ENCODE results near the gene OVOL1.
A peak's percentile ranks its signal among the peaks of the same experiment; 100 is the strongest.

Gene OVOL1

DNA sequence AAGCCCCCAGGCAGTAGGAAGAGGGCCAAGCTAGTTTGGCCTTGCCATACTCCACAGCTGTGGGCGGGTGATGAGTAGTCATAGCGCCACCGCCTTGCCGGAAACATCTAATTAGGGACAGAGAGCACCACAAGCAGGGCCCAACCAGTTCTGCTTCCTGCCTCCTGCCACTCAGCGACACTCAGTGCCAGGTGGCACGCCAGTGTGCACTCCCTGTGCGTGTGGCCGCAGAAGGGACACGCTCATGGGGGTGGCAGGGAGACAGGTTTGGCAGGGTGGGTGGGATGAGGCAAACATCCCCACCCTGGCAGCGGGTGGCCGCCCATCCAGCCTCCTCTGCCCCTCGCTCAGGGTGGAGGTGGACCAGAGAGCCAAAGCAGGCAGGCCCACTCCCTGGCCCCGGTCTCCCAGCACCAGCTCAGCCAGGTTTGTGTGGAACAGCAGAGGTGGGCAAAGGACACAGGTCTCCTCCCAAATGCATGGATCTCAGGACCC is 4.9 kb downstream of the OVOL1 start:
- peak; percentile 22 to 73 (median 51) for DNase-seq (ENCODE audit: low read depth in 3 of 3)

- DNase-seq (ENCODE audit: low read depth in 3 of 3) = no peak
These were observed 5.6 kb downstream of the OVOL1 start for GRCh38 chr11:65792456-65792855.

DNA sequence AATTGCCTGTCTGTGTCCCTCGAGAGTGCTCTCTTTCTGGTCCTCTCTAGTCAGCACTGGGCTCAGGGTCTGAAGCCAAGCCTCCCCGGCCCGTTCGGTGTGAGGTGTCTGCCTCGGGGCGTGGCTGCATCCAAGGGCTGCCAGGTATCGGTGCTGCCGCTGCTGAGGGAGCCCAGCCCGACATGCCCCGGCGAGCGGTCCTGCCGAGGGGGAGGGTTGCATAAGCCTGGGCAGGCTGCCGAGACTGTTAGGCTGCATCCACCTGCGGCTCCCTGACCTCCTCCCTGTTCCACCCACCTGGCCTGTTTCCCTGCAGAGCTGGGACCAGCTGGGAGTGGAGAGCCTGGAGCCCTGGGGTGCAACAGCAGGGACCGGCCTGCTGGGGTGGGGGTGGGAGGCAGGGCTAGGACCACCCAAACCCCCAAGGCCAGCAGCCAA is 6.3 kb downstream of the OVOL1 start:
- DNase-seq (ENCODE audit: low read depth in 3 of 3) = no peak

- no peak for DNase-seq (ENCODE audit: low read depth in 3 of 3)
These were observed 7.0 kb downstream of the OVOL1 start for GRCh38 chr11:65793625-65794400.

DNA sequence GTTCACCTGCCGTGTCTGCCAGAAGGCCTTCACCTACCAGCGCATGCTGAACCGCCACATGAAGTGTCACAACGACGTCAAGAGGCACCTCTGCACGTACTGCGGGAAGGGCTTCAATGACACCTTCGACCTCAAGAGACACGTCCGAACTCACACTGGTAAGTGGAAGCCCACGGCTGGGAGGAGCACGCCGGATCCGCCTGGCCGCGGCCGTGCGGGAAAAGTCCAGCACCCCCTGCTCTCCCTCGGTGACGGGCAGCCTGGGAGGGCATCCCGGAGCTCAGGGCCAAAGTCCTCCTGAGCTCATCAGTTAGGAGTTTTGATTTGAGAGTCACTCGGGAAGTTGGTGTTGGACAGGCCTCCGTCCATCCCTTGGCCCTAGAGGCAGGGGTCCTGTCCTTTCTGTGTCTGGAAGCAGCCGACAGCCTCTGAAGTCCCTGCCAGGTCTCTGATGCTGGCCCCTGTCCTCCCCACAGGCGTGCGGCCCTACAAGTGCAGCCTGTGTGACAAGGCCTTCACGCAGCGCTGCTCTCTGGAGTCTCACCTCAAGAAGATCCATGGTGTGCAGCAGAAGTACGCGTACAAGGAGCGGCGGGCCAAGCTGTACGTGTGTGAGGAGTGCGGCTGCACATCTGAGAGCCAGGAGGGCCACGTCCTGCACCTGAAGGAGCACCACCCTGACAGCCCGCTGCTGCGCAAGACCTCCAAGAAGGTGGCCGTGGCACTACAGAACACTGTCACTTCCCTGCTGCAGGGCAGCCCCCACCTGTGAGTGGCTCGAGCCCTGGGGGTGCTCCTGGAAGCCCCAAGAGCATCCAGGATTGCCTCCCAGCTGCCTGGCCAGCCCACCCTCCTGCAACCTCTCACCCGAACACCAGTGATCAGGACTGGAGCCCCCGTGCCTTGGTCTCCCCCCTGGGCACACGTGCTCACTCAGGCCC is 8.0 kb downstream of the OVOL1 start:
- DNase-seq (ENCODE audit: low read depth in 3 of 3) = no peak

DNA sequence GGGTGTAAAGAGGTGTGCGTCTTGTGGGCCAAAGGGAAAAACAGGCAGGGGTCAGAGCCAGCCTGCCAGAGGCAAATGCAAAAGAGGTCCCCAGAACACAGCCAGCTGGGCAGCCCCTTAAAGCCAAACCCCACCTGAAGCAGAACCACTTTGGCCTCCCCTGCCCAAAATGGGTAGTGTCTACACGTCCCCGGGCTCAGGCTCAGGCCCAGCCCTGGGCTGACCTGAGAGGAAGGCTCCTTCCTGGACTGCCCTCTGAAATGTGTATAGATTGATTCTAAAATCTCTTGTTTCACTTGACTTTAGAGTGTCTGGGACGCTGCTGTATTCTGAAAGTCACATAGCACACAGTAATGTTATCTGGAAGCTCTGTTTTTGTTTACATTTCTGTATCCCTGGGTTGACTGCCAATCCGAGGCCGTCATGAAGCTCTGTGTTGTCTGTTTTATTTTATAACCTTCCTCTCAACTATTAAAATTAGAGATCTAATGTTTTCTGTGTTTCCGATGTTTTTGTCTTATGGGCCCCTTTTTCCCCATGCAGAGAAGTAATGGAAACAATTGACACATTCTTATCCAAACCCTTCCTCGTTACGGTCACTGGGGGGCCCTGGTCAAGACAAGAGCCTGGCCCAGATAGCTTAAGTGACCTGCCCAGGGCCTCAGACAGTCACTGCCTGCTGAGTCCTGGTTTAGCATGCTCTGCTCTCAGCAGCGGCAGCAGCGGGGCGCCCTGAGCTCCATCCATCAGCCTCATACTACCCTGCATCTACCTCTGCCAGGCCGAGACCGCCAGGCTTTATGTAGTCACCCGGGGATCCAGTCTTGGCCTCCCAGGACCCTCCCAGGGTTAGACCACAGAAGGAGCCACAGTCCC is 10.1 kb downstream of the OVOL1 start:
- DNase-seq (ENCODE audit: low read depth in 3 of 3) = no peak

DNA sequence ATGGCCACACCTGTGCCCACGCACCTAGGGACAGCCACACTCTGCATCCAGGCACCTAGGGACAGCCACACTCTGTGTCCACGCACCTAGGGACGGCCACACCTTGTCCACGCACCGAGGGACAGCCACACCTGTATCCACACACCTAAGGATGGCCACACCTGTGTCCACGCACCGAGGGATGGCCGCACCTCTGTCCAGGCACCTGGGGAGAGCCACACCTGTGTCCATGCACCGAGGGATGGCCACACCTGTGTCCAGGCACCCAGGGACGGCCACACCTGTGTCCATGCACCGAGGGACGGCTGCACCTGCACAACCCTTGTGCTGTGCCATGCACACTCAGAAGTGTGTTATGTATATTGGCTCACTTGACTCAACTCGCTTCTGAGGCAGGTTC is 10.8 kb downstream of the OVOL1 start:
- no peak for DNase-seq (ENCODE audit: low read depth in 3 of 3)

GRCh38 chr11:65798882-65799281 is 12.0 kb downstream of the OVOL1 start:
- no peak for DNase-seq (ENCODE audit: low read depth in 3 of 3)

DNA sequence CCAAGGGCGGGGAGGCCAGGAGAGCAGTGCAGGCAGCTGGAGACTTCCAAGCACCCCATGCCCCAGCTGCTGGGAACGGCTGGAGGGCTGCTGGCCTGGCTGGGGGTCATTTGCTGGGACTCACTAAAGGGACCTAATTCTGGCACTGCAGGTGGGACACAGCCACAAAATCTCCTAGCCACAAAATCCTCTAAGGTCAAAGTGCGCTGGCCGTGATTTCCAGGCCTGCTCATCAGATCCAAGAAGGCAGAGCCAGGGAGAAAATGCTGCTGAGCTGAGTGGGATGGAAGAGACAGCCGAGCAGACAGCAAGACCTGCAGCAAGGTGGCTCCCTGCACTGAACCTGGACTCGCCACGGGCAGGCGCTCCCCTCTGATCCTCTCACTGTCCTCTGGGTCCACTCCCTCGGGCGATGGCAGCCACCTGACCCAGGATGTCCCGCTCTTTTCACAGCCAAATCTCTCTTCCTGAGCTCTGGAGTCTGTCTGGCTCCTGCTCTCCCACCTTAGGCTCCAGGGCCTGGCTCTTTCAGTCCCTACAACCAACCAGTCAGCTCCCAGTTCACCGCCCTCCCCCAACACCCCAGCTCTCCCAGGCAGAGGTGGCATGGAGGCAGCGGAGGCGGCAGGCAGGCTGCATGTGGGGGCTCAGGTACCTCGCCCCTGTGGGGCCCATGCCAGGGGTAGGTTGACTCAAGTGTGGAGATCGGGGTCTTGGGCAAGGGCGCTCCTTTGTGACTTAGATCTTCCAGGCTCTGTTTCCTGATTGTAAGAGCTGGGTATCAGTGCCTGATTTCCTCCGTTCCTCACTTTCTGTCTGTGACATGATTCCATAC is 14.5 kb downstream of the OVOL1 start:
- no peak for DNase-seq (ENCODE audit: low read depth in 3 of 3)

DNA sequence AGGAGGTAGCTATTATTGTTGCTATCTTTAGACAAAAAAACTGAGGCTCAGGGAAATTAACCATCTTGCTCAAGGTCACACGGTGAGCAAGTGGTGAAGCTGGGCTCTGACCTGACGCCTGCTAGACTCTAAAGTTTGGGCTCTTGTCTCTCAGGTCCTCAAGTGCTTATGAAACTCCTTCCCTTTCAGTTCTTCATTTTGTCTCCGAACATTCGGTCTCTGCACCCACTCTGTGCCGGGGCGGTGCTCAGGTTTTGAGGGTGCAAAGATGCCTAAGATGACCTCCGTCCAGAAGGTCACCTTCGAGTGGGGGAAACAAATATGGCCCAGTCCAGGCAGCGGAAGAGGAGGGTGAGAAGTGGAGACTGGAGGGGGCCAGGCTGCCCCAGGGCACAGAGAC is 16.0 kb downstream of the OVOL1 start:
- no peak for DNase-seq (ENCODE audit: low read depth in 3 of 3)

DNA sequence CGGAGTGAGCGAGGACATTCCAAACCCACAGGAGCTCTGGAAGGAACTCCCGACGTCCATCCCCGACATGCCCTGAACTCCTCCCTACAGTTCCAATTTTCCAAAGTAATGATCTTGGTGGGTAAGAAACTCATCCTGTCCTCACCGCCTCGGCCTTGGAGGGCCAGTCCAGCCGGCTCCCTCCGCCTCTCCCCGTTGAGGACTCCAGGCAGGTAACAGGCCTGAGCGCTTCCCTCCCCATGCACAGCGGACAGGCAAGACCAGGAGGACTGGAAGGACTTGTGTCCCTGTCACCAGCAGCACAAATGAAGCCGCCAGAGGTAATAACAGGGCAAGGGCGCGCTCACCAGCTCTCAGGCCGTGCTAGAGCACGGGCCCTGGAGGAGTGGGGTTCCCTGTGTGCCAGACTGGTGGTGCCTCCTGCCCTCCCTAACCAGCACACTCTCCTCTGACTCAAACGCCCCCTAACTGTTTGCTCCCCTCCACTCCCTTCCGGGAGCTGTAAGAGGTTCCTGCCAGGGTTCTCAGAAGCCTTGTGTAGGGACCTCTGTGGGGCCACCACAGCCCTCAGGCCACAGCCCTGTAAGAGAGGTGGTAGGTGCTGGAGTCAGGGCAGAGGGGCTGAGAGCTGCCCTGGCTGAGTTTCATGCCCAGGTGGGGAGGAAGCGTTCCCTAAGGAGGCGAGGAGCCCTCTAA is 17.1 kb downstream of the OVOL1 start:
- DNase-seq (ENCODE audit: low read depth in 3 of 3) = no peak

- DNase-seq (ENCODE audit: low read depth in 3 of 3) = no peak
These were observed 20.1 kb downstream of the OVOL1 start for GRCh38 chr11:65806979-65807378.

GRCh38 chr11:65808744-65809341 is 22.0 kb downstream of the OVOL1 start:
- no peak for DNase-seq (ENCODE audit: low read depth in 3 of 3)

GRCh38 chr11:65809496-65809895 is 22.6 kb downstream of the OVOL1 start:
- no peak for DNase-seq (ENCODE audit: low read depth in 3 of 3)

GRCh38 chr11:65810046-65810868 is 23.4 kb downstream of the OVOL1 start:
- DNase-seq (ENCODE audit: low read depth in 3 of 3) = no peak

GRCh38 chr11:65811764-65812475 is 25.1 kb downstream of the OVOL1 start:
- DNase-seq (ENCODE audit: low read depth in 3 of 3) = no peak

- DNase-seq (ENCODE audit: low read depth in 3 of 3) = no peak
These were observed 27.5 kb downstream of the OVOL1 start for GRCh38 chr11:65814131-65814985.

Measured in stimulated activated CD4-positive, alpha-beta T cell treated with anti-CD3 and anti-CD28 coated beads, TNF-alpha, amount 100 ng/mL, for 48 hours (primary cell).